Measurements from ENCODE around the gene GPRC5A.
"Not testable (repeated sequence)": the region's sequence is repeated elsewhere in the genome, so short reads cannot be mapped to it uniquely, and the experiment has no call there.

The GPRC5A gene

GRCh38 chr12:12874029-12874428 is 17.3 kb upstream of the GPRC5A start:
- no peak for DNase-seq (ENCODE audit: low read depth in 1 of 2, low spot score in 1 of 2)
- H3K27ac ChIP-seq (replicated peaks) = no peak overlapping the region
- no peaks in the 10 kb centered on the region for H3K27me3 ChIP-seq (ENCODE audit: insufficient read depth, poor library complexity, severe bottlenecking)
- no peak overlapping the region for H3K4me3 ChIP-seq (replicated peaks; ENCODE audit: insufficient read depth, low read length)
- no peak for TF ChIP-seq POLR2AphosphoS5 (IDR thresholded peaks at IDR 0.05; ENCODE audit: low read depth)
- no peak for TF ChIP-seq CTCF (IDR thresholded peaks at IDR 0.05; ENCODE audit: insufficient read depth, low read length)
- no peak for TF ChIP-seq REST (IDR thresholded peaks at IDR 0.05; ENCODE audit: insufficient replicate concordance, low read depth)
- no peak for TF ChIP-seq SPI1 (IDR thresholded peaks at IDR 0.05; ENCODE audit: borderline replicate concordance, low read depth)
- TF ChIP-seq GABPA (IDR thresholded peaks at IDR 0.05; ENCODE audit: low read depth) = no peak

DNA sequence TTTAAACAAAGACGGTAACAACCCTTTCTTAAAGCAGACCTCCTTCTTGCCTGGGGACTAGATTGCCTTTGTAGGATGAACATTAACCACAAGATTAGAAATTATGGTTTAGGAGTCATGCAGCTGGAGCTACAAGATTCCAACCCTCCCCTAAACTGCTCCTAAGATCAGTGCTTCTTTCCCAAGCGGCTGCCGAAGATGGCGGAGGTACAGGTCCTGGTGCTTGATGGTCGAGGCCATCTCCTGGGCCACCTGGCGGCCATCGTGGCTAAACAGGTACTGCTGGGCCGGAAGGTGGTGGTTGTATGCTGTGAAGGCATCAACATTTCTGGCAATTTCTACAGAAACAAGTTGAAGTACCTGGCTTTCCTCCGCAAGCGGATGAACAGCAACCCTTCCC is 16.1 kb upstream of the GPRC5A start:
- not testable (repeated sequence) for H3K27ac ChIP-seq (replicated peaks); H3K4me3 ChIP-seq (replicated peaks; ENCODE audit: insufficient read depth, low read length); H3K27me3 ChIP-seq (ENCODE audit: insufficient read depth, poor library complexity, severe bottlenecking); DNase-seq (ENCODE audit: low read depth in 1 of 2, low spot score in 1 of 2)

DNA sequence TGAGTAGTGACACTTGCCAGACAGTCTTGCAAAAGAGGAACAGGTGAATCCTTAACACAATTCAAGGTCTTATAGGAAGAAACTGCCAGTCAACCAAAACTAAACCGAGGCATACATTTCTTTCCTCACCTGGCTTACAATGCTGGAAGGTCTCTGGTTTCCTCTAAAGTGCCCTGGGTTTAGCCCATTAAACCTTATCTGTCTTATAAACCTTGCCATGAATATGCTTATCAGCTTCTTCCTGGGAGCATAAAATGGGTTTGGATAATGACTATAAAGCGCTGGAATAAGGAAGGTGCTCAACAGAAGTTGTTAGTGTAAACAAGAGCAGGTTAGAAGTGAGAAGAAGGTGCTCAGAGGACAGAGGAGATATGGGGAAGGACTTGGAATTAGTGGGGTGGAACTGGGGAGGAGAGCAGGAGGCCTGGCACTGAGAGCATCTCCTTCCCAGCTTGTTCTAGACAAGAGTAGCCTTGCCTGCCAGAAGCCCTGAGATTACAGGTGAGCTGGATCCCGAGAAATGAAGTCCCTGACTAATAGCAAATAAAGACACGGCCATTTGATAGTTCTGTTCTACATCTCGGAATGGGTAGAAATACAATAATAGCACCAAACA is 14.1 kb upstream of the GPRC5A start:
- TF ChIP-seq CTCF (IDR thresholded peaks at IDR 0.05; ENCODE audit: insufficient read depth, low read length) = no peak
- no peak for TF ChIP-seq GABPA (IDR thresholded peaks at IDR 0.05; ENCODE audit: low read depth)
- no peak for TF ChIP-seq REST (IDR thresholded peaks at IDR 0.05; ENCODE audit: insufficient replicate concordance, low read depth)
- peak; percentile 9; the same call in 1 of the 2 replicates for TF ChIP-seq SPI1 (IDR thresholded peaks at IDR 0.05; ENCODE audit: borderline replicate concordance, low read depth)
- DNase-seq (ENCODE audit: low read depth in 1 of 2, low spot score in 1 of 2) = no peak
- no peaks in the 10 kb centered on the region for H3K27me3 ChIP-seq (ENCODE audit: insufficient read depth, poor library complexity, severe bottlenecking)
- H3K4me3 ChIP-seq (replicated peaks; ENCODE audit: insufficient read depth, low read length) = no peak overlapping the region
- H3K27ac ChIP-seq (replicated peaks) = no peak overlapping the region

DNA sequence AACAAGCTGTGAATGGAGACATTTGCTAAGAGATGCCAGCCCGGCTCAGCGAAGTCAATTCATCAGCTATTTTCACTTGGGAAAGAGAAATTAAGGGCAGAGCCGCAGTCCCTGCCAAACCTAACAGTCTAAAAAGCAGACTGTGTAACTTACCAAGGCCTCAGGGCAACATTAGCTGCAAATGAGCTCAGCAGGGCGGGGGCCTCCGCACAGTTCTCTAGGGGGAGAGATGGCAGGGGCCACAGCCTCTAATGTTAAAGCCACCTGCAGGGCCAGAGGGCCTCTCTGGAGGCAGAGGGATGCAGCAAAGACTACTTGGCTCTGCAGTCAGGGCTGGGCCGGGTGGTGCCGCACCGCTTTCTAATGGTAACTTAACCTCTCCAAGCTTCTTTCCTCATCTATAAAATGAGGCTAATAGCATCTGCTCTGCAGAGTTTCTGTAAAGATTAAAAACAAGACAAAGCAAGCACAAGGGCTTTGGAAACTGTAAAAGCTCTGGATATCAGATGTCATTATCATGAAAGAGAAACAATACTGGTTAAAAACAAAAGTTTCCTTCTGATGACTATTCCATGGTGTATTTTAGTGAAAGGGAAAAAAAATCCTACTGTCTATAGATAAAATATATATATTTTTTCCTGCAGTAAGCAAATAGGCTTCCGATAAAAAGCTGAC is 13.4 kb upstream of the GPRC5A start:
- no peak overlapping the region for H3K4me3 ChIP-seq (replicated peaks; ENCODE audit: insufficient read depth, low read length)
- H3K27ac ChIP-seq (replicated peaks) = no peak overlapping the region
- TF ChIP-seq CTCF (IDR thresholded peaks at IDR 0.05; ENCODE audit: insufficient read depth, low read length) (no peak), GABPA (IDR thresholded peaks at IDR 0.05; ENCODE audit: low read depth) (no peak), REST (IDR thresholded peaks at IDR 0.05; ENCODE audit: insufficient replicate concordance, low read depth) (no peak), SPI1 (IDR thresholded peaks at IDR 0.05; ENCODE audit: borderline replicate concordance, low read depth) (no peak), POLR2AphosphoS5 (IDR thresholded peaks at IDR 0.05; ENCODE audit: low read depth) (no peak)
- DNase-seq (ENCODE audit: low read depth in 1 of 2, low spot score in 1 of 2) = no peak
- no peaks in the 10 kb centered on the region for H3K27me3 ChIP-seq (ENCODE audit: insufficient read depth, poor library complexity, severe bottlenecking)

Measured in HL-60 (cell line).